ENCODE measurements around the gene UNC45A. TPM values are rescaled to one million over a fixed set of nuclear protein-coding genes. Genes with fewer than 3 reads are reported as not detected.

The UNC45A gene
- total RNA-seq, 4 donors from 2014 or later = 42.8 to 89.5 (median 65.4) TPM

GRCh38 chr15:90950676-90951075, 15.6 kb downstream of the UNC45A start:
- Histone ChIP-seq H3K9me3 (no peaks in the 10 kb centered on the region), H3K36me3 (no peaks in the 10 kb centered on the region), H3K27me3 (no peaks in the 10 kb centered on the region), H3K27ac (no peak overlapping the region), H3K4me1 (no peaks in the 10 kb centered on the region), H3K4me3 (no peak overlapping the region)
- intact Hi-C loops (cut with DNase I; ENCODE audit: low total_unique reads) = no loop called here
- no peak for TF ChIP-seq POLR2A (IDR thresholded peaks at IDR 0.05)
- TF ChIP-seq CTCF (IDR thresholded peaks at IDR 0.05) = no peak
- no peak for DNase-seq

- Histone ChIP-seq H3K36me3 (no peaks in the 10 kb centered on the region), H3K4me1 (peaks cover 0 to 5% of the 10 kb centered on the region in 2 donors), H3K9me3 (no peaks in the 10 kb centered on the region), H3K4me3 (no peak overlapping the region), H3K27ac (no peak overlapping the region), H3K27me3 (no peaks in the 10 kb centered on the region)
- TF ChIP-seq POLR2A (IDR thresholded peaks at IDR 0.05) (no peak), CTCF (IDR thresholded peaks at IDR 0.05) (no peak)
- intact Hi-C loops (cut with DNase I; ENCODE audit: low total_unique reads) = no loop called here
- DNase-seq = no peak
Observed at GRCh38 chr15:90952901-90953677, 18.0 kb downstream of the UNC45A start.

- TF ChIP-seq CTCF (IDR thresholded peaks at IDR 0.05) = no peak
- TF ChIP-seq POLR2A (IDR thresholded peaks at IDR 0.05) = no peak
- DNase-seq = no peak
- Histone ChIP-seq H3K36me3 (no peaks in the 10 kb centered on the region), H3K4me3 (peak overlapping the region in 1 of 2 donors; percentile 73), H3K9me3 (no peaks in the 10 kb centered on the region), H3K27me3 (no peaks in the 10 kb centered on the region), H3K4me1 (peaks cover 0 to 5% of the 10 kb centered on the region in 2 donors), H3K27ac (peak overlapping the region; percentile 62 to 91)
- intact Hi-C loops (cut with DNase I; ENCODE audit: low total_unique reads) = no loop called here
Observed at GRCh38 chr15:90953947-90954711, 19.0 kb downstream of the UNC45A start.

GRCh38 chr15:90954712-90955623, 19.9 kb downstream of the UNC45A start, which contains the start of gene RCCD1:
RCCD1 (plus strand) TSS chr15:90954884; CDS start chr15:90956735, 1,851 bp downstream.
- H3K36me3 ChIP-seq = no peaks in the 10 kb centered on the region
- no peaks in the 10 kb centered on the region for H3K9me3 ChIP-seq

More at GRCh38 chr15:90954712-90955623, 19.9 kb downstream of the UNC45A start, which contains the start of gene RCCD1:
- intact Hi-C loops (cut with DNase I; ENCODE audit: low total_unique reads) = no loop called here
- Histone ChIP-seq H3K27ac (peak within 1 kb of the TSS; percentile 62 to 91), H3K4me1 (peaks cover 0 to 5% of the 10 kb centered on the region in 2 donors), H3K27me3 (no peaks in the 10 kb centered on the region), H3K4me3 (peak within 1 kb of the TSS; percentile 73 to 80)
- peak; percentile 93 to 94 for DNase-seq
- TF ChIP-seq CTCF (IDR thresholded peaks at IDR 0.05) (no peak), POLR2A (IDR thresholded peaks at IDR 0.05) (peak in 1 of 2 donors; percentile 63)
